ENCODE measurements around the gene GPR50. TPM values are rescaled to one million over a fixed set of nuclear protein-coding genes. Genes with fewer than 3 reads are reported as not detected.

Gene GPR50
- polyA plus RNA-seq, 1 of the 3 experiments (the other 2 are of a cell fraction): not detected

DNA sequence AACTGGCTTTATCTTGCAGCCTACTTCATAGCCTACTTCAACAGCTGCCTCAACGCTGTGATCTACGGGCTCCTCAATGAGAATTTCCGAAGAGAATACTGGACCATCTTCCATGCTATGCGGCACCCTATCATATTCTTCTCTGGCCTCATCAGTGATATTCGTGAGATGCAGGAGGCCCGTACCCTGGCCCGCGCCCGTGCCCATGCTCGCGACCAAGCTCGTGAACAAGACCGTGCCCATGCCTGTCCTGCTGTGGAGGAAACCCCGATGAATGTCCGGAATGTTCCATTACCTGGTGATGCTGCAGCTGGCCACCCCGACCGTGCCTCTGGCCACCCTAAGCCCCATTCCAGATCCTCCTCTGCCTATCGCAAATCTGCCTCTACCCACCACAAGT lies 4.0 kb downstream of the GPR50 start:
- H3K4me2 ChIP-seq: no peak overlapping the region
- no peak for DNase-seq
- H3K4me1 ChIP-seq (ENCODE audit: control insufficient read depth in 1 of 2, insufficient read depth in 2 of 2, low read depth in 1 of 2, low read length in 1 of 2): no peaks in the 10 kb centered on the region
- H3K9ac ChIP-seq: no peak overlapping the region
- ChIA-PET POLR2A (no interaction called here), CTCF (no interaction called here)
- peaks cover 40% of the 10 kb centered on the region; the same call in 1 of the 2 replicates for H3K27me3 ChIP-seq (ENCODE audit: insufficient read depth)
- no peaks in the 10 kb centered on the region for H4K20me1 ChIP-seq (ENCODE audit: insufficient read depth)
- no peaks in the 10 kb centered on the region for H3K79me2 ChIP-seq (ENCODE audit: insufficient read depth)
- 15% methylated on average over 16 of the region's 18 CpGs for WGBS (ENCODE audit: low lambda C conversion rate)
- no peak overlapping the region for H2AFZ ChIP-seq (ENCODE audit: low read depth)
- no peaks in the 10 kb centered on the region for H3K36me3 ChIP-seq (replicated peaks in 1 of 2; ENCODE audit: control insufficient read depth in 1 of 2, insufficient read depth in 2 of 2, low read length in 1 of 2)
- H3F3A ChIP-seq (replicated peaks; ENCODE audit: insufficient read depth): no peaks in the 10 kb centered on the region
- no peak for TF ChIP-seq MEF2A (IDR thresholded peaks at IDR 0.05; ENCODE audit: borderline replicate concordance, low read depth)
- TF ChIP-seq GABPA (IDR thresholded peaks at IDR 0.05; ENCODE audit: low read depth): no peak
- TF ChIP-seq TAF1 (IDR thresholded peaks at IDR 0.05; ENCODE audit: borderline replicate concordance, low read depth, low read length): no peak
- TF ChIP-seq YY1 (IDR thresholded peaks at IDR 0.05; ENCODE audit: low read depth): no peak
- TF ChIP-seq, protein P1, sequence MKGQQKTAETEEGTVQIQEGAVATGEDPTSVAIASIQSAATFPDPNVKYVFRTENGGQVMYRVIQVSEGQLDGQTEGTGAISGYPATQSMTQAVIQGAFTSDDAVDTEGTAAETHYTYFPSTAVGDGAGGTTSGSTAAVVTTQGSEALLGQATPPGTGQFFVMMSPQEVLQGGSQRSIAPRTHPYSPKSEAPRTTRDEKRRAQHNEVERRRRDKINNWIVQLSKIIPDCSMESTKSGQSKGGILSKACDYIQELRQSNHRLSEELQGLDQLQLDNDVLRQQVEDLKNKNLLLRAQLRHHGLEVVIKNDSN (IDR thresholded peaks at IDR 0.05; ENCODE audit: borderline replicate concordance, low read depth): no peak
- TF ChIP-seq, protein P2, sequence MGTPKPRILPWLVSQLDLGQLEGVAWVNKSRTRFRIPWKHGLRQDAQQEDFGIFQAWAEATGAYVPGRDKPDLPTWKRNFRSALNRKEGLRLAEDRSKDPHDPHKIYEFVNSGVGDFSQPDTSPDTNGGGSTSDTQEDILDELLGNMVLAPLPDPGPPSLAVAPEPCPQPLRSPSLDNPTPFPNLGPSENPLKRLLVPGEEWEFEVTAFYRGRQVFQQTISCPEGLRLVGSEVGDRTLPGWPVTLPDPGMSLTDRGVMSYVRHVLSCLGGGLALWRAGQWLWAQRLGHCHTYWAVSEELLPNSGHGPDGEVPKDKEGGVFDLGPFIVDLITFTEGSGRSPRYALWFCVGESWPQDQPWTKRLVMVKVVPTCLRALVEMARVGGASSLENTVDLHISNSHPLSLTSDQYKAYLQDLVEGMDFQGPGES (IDR thresholded peaks at IDR 0.05; ENCODE audit: low read depth, low read length): no peak
- TF ChIP-seq TCF12 (IDR thresholded peaks at IDR 0.05): no peak
- no peak for TF ChIP-seq FOXM1 (IDR thresholded peaks at IDR 0.05; ENCODE audit: low read depth)
- no peak for TF ChIP-seq JUND (IDR thresholded peaks at IDR 0.05)
- TF ChIP-seq TEAD4 (IDR thresholded peaks at IDR 0.05; ENCODE audit: borderline replicate concordance, insufficient read depth): no peak
- no peak for TF ChIP-seq SMC3 (IDR thresholded peaks at IDR 0.05; ENCODE audit: low read depth, low read length)
- no peak for TF ChIP-seq RCOR1 (IDR thresholded peaks at IDR 0.05; ENCODE audit: low read length)
- TF ChIP-seq NFIC (IDR thresholded peaks at IDR 0.05; ENCODE audit: borderline replicate concordance): no peak
- no peak for TF ChIP-seq POLR2AphosphoS5 (IDR thresholded peaks at IDR 0.05; ENCODE audit: low read depth, low read length)
- TF ChIP-seq, protein P3, sequence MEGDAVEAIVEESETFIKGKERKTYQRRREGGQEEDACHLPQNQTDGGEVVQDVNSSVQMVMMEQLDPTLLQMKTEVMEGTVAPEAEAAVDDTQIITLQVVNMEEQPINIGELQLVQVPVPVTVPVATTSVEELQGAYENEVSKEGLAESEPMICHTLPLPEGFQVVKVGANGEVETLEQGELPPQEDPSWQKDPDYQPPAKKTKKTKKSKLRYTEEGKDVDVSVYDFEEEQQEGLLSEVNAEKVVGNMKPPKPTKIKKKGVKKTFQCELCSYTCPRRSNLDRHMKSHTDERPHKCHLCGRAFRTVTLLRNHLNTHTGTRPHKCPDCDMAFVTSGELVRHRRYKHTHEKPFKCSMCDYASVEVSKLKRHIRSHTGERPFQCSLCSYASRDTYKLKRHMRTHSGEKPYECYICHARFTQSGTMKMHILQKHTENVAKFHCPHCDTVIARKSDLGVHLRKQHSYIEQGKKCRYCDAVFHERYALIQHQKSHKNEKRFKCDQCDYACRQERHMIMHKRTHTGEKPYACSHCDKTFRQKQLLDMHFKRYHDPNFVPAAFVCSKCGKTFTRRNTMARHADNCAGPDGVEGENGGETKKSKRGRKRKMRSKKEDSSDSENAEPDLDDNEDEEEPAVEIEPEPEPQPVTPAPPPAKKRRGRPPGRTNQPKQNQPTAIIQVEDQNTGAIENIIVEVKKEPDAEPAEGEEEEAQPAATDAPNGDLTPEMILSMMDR (IDR thresholded peaks at IDR 0.05): no peak
- no peak for TF ChIP-seq FOXJ3 (CRISPR knock-in tag; IDR thresholded peaks at IDR 0.05)
- TF ChIP-seq, protein P4, sequence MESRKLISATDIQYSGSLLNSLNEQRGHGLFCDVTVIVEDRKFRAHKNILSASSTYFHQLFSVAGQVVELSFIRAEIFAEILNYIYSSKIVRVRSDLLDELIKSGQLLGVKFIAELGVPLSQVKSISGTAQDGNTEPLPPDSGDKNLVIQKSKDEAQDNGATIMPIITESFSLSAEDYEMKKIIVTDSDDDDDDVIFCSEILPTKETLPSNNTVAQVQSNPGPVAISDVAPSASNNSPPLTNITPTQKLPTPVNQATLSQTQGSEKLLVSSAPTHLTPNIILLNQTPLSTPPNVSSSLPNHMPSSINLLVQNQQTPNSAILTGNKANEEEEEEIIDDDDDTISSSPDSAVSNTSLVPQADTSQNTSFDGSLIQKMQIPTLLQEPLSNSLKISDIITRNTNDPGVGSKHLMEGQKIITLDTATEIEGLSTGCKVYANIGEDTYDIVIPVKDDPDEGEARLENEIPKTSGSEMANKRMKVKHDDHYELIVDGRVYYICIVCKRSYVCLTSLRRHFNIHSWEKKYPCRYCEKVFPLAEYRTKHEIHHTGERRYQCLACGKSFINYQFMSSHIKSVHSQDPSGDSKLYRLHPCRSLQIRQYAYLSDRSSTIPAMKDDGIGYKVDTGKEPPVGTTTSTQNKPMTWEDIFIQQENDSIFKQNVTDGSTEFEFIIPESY (IDR thresholded peaks at IDR 0.05; ENCODE audit: borderline replicate concordance, low read depth): no peak
- TF ChIP-seq, protein P5, sequence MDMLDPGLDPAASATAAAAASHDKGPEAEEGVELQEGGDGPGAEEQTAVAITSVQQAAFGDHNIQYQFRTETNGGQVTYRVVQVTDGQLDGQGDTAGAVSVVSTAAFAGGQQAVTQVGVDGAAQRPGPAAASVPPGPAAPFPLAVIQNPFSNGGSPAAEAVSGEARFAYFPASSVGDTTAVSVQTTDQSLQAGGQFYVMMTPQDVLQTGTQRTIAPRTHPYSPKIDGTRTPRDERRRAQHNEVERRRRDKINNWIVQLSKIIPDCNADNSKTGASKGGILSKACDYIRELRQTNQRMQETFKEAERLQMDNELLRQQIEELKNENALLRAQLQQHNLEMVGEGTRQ (IDR thresholded peaks at IDR 0.05; ENCODE audit: borderline replicate concordance, low read depth, low read length): no peak
- no peak for TF ChIP-seq SIN3A (IDR thresholded peaks at IDR 0.05; ENCODE audit: borderline replicate concordance, low read depth, low read length)
- H3K9me3 ChIP-seq: no peaks in the 10 kb centered on the region
- H3K4me3 ChIP-seq (ENCODE audit: low read depth in 2 of 2, low read length in 1 of 2): no peak overlapping the region
- no peak overlapping the region for H3K27ac ChIP-seq (ENCODE audit: low read depth in 2 of 2, low read length in 1 of 2)
- H3K9me2 ChIP-seq: no peaks in the 10 kb centered on the region
